A673 (cell line): ENCODE measurements around the gene MEX3B.

Experiments used
- EZH2 ChIP-seq: fragments of 200-600 bp; sonication (generic); IDR thresholded peaks from 2 replicates; pipeline ENCODE4 v1.6.1; 2017; ENCODE audit warnings: borderline replicate concordance, low read depth, mild to moderate bottlenecking, mixed read lengths, antibody characterized with exemption, low read length; ENCODE audit not compliant: poor library complexity, severe bottlenecking
- TF ChIP-seq, protein P1 (sequence below): fragments of 300-800, 200-600 bp; sonication (generic); conservative IDR thresholded peaks from 2 replicates; pipeline ENCODE4 v1.5.1; 2017; ENCODE audit warnings: low read depth, mild to moderate bottlenecking, antibody characterized with exemption, low read length, moderate library complexity, mixed read lengths

DNA sequence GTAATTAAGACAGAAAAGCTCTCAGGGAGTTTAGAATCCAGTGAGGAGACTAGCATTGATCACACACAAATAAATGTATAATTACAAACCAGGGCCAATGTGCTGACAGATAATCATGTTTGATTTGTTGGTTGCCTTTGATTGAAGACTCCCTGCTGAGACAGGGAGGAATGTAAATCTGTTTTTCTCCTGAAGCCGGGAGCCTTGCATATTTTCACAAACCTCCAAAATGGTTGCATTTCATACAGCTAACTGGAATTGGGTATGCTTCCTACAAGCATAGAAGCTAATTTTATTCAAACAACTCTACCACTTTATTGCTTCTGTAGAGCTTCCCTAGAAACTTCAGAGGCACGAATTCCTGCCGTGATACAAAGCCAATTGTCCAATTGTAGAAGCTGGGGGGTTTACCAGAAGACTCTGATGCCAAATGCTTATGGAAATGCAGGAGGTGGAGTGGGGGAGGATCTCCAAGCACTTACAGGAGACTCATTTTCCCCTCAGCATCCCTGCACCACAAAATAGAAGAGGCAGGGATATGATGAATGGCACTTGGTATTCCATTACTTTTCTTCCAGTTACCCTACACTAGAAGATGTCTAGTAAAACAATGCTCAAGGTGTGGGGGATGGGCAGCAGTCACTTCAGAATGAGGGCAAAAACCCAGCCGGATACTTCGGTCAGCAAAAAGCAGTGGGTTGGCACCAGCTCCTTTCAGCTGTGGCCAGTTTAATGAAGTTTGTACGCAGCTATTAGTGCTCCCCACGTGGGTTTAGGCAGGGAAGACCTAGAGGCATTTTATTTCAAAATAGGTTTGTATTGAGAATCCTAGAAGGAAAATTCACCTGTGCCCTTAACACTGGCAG, 11.4 kb upstream of the MEX3B start:
- TF ChIP-seq, protein P1, sequence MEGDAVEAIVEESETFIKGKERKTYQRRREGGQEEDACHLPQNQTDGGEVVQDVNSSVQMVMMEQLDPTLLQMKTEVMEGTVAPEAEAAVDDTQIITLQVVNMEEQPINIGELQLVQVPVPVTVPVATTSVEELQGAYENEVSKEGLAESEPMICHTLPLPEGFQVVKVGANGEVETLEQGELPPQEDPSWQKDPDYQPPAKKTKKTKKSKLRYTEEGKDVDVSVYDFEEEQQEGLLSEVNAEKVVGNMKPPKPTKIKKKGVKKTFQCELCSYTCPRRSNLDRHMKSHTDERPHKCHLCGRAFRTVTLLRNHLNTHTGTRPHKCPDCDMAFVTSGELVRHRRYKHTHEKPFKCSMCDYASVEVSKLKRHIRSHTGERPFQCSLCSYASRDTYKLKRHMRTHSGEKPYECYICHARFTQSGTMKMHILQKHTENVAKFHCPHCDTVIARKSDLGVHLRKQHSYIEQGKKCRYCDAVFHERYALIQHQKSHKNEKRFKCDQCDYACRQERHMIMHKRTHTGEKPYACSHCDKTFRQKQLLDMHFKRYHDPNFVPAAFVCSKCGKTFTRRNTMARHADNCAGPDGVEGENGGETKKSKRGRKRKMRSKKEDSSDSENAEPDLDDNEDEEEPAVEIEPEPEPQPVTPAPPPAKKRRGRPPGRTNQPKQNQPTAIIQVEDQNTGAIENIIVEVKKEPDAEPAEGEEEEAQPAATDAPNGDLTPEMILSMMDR: no peak
- no peak for TF ChIP-seq EZH2
